Mesendoderm (in vitro differentiated cells): ENCODE results near the gene SCAP.
"Not testable (repeated sequence)": the region's sequence is repeated elsewhere in the genome, so short reads cannot be mapped to it uniquely, and the experiment has no call there.

Experiments used
- DNase-seq: peaks from one replicate; pipeline ENCODE4 v3.0.0; 2013
- H2AK5ac ChIP-seq: 2 replicates; pipeline ENCODE4 v1.6.1; 2013; ENCODE audit warnings: low read length, inconsistent platforms
- H2BK120ac ChIP-seq: 2 replicates; pipeline ENCODE4 v1.6.1; 2013; ENCODE audit warnings: low read depth, mild to moderate bottlenecking, low read length, moderate library complexity, mixed read lengths
- H2BK15ac ChIP-seq: replicated peaks from 2 replicates; pipeline ENCODE4 v1.6.1; 2013; ENCODE audit warnings: low read depth, mild to moderate bottlenecking, moderate library complexity
- H2BK5ac ChIP-seq: 2 replicates; pipeline ENCODE4 v1.6.1; 2013; ENCODE audit warnings: low read length, inconsistent platforms
- H3K18ac ChIP-seq: 2 replicates; pipeline ENCODE4 v1.6.1; 2013; ENCODE audit warnings: mild to moderate bottlenecking, low read length, mixed read lengths
- H3K23ac ChIP-seq: one replicate; pipeline ENCODE4 v1.6.1; 2013; ENCODE audit warnings: low read length
- H3K27ac ChIP-seq: 2 replicates; pipeline ENCODE4 v1.5.1; 2013; ENCODE audit warnings: low read depth, mild to moderate bottlenecking, inconsistent platforms, low read length, moderate library complexity
- H3K27me3 ChIP-seq: 2 replicates; pipeline ENCODE4 v1.6.1; 2013; ENCODE audit warnings: low read length, control low read depth, mild to moderate bottlenecking, inconsistent platforms; ENCODE audit not compliant: insufficient read depth, poor library complexity
- H3K36me3 ChIP-seq: 2 replicates; pipeline ENCODE4 v1.6.1; 2013; ENCODE audit warnings: low read length, inconsistent platforms; ENCODE audit not compliant: control insufficient read depth, insufficient read depth
- H3K4ac ChIP-seq: one replicate; pipeline ENCODE4 v1.6.1; 2013; ENCODE audit warnings: low read depth, mild to moderate bottlenecking, low read length, moderate library complexity
- H3K4me1 ChIP-seq: 2 replicates; pipeline ENCODE4 v1.6.1; 2013; ENCODE audit warnings: low read depth, low read length, inconsistent platforms; ENCODE audit not compliant: control insufficient read depth
- H3K4me2 ChIP-seq: 2 replicates; pipeline ENCODE4 v1.6.1; 2013; ENCODE audit warnings: low read length
- H3K4me3 ChIP-seq: 2 replicates; pipeline ENCODE4 v1.5.1; 2013; ENCODE audit warnings: mild to moderate bottlenecking, low read length
- H3K56ac ChIP-seq: one replicate; pipeline ENCODE4 v1.6.1; 2013; ENCODE audit warnings: low read length
- H3K79me1 ChIP-seq: 2 replicates; pipeline ENCODE4 v1.6.1; 2013; ENCODE audit warnings: low read length, inconsistent platforms
- H3K79me2 ChIP-seq: 2 replicates; pipeline ENCODE4 v1.6.1; 2013; ENCODE audit warnings: mild to moderate bottlenecking, low read length; ENCODE audit not compliant: control insufficient read depth, insufficient read depth
- H3K9ac ChIP-seq: 2 replicates; pipeline ENCODE4 v1.6.1; 2013; ENCODE audit warnings: low read length, inconsistent platforms
- H4K5ac ChIP-seq: one replicate; pipeline ENCODE4 v1.6.1; 2013; ENCODE audit warnings: low read length
- H4K8ac ChIP-seq: one replicate; pipeline ENCODE4 v1.6.1; 2013; ENCODE audit warnings: low read depth, mild to moderate bottlenecking, control low read depth, low read length, moderate library complexity
- WGBS: extraction: QIAGEN DNeasy Blood & Tissue Kit; methylation state at CpG from one replicate; pipeline ENCODE4 v1.1.7; 2013; ENCODE audit warnings: low lambda C conversion rate, missing lambda C conversion rate; ENCODE audit not compliant: insufficient coverage; ENCODE audit errors: extremely low coverage; 5-methylcytosine and 5-hydroxymethylcytosine counted together

The SCAP gene

GRCh38 chr3:47469616-47470015 is 6.1 kb downstream of the SCAP start:
- Histone ChIP-seq H3K27ac (no peak overlapping the region), H2BK5ac (no peak overlapping the region), H3K27me3 (no peaks in the 10 kb centered on the region), H3K4me2 (no peak overlapping the region), H4K8ac (no peak overlapping the region), H4K5ac (no peak overlapping the region), H3K18ac (no peak overlapping the region), H3K9ac (no peak overlapping the region), H3K4me3 (no peak overlapping the region), H2BK15ac (no peak overlapping the region), H2AK5ac (no peak overlapping the region), H3K4ac (no peak overlapping the region), H2BK120ac (no peak overlapping the region), H3K56ac (no peak overlapping the region), H3K4me1 (peaks cover 2% of the 10 kb centered on the region), H3K36me3 (no peaks in the 10 kb centered on the region), H3K23ac (no peak overlapping the region), H3K79me2 (peaks cover 37% of the 10 kb centered on the region), H3K79me1 (peaks cover 9% of the 10 kb centered on the region)
- no peak for DNase-seq
- no CpG with 5 or more reads among the region's 3 CpGs for WGBS

- H3K4me3 ChIP-seq, H2BK5ac ChIP-seq, H3K56ac ChIP-seq, H4K8ac ChIP-seq, H3K9ac ChIP-seq, H2BK120ac ChIP-seq, H3K18ac ChIP-seq, H3K79me1 ChIP-seq, H3K27me3 ChIP-seq, H2AK5ac ChIP-seq, H3K4me2 ChIP-seq, H2BK15ac ChIP-seq, H4K5ac ChIP-seq, H3K36me3 ChIP-seq, H3K23ac ChIP-seq, H3K4me1 ChIP-seq, H3K4ac ChIP-seq, H3K27ac ChIP-seq, DNase-seq: not testable (repeated sequence)
- H3K79me2 ChIP-seq: peaks cover 28% of the 10 kb centered on the region
- no CpG with 5 or more reads among the region's 1 CpG for WGBS
Observed at GRCh38 chr3:47468315-47468714, 7.4 kb downstream of the SCAP start.

- Histone ChIP-seq H2BK120ac (no peak overlapping the region), H3K4ac (no peak overlapping the region), H2BK15ac (no peak overlapping the region), H3K4me1 (no peaks in the 10 kb centered on the region), H4K5ac (no peak overlapping the region), H3K27me3 (no peaks in the 10 kb centered on the region), H3K4me2 (no peak overlapping the region), H3K4me3 (no peak overlapping the region), H3K79me2 (peaks cover 15% of the 10 kb centered on the region), H4K8ac (no peak overlapping the region), H3K27ac (no peak overlapping the region), H3K23ac (no peak overlapping the region), H2BK5ac (no peak overlapping the region), H3K56ac (no peak overlapping the region), H3K18ac (no peak overlapping the region), H3K36me3 (no peaks in the 10 kb centered on the region), H3K9ac (no peak overlapping the region), H3K79me1 (peaks cover 8% of the 10 kb centered on the region), H2AK5ac (no peak overlapping the region)
- DNase-seq: no peak
- WGBS: no CpG with 5 or more reads among the region's 1 CpG
Observed at GRCh38 chr3:47464588-47464987, 11.2 kb downstream of the SCAP start.

GRCh38 chr3:47459534-47460085 is 16.1 kb downstream of the SCAP start:
- H2BK15ac ChIP-seq, H3K4ac ChIP-seq, H3K56ac ChIP-seq, H3K4me2 ChIP-seq, H3K23ac ChIP-seq, DNase-seq, H4K5ac ChIP-seq, H3K4me1 ChIP-seq, H4K8ac ChIP-seq, H3K27ac ChIP-seq, H2BK120ac ChIP-seq, H3K79me2 ChIP-seq, H3K27me3 ChIP-seq, H3K36me3 ChIP-seq, H2AK5ac ChIP-seq, H2BK5ac ChIP-seq, H3K4me3 ChIP-seq, H3K79me1 ChIP-seq, H3K9ac ChIP-seq, H3K18ac ChIP-seq: not testable (repeated sequence)
- WGBS: no CpG with 5 or more reads among the region's 9 CpGs

- Histone ChIP-seq H3K4me1 (no peaks in the 10 kb centered on the region), H3K27ac (no peak overlapping the region), H3K23ac (no peak overlapping the region), H4K8ac (no peak overlapping the region), H2BK120ac (no peak overlapping the region), H3K79me2 (peaks cover 8% of the 10 kb centered on the region), H2AK5ac (no peak overlapping the region), H3K4me3 (no peak overlapping the region), H3K36me3 (no peaks in the 10 kb centered on the region), H3K9ac (no peak overlapping the region), H3K79me1 (peaks cover 13% of the 10 kb centered on the region), H2BK15ac (no peak overlapping the region), H4K5ac (no peak overlapping the region), H2BK5ac (no peak overlapping the region), H3K56ac (no peak overlapping the region), H3K4me2 (no peak overlapping the region), H3K27me3 (no peaks in the 10 kb centered on the region), H3K4ac (no peak overlapping the region), H3K18ac (no peak overlapping the region)
- DNase-seq: no peak
Observed at GRCh38 chr3:47456984-47457383, 18.8 kb downstream of the SCAP start.

- Histone ChIP-seq H4K8ac (no peak overlapping the region), H3K4me3 (no peak overlapping the region), H3K4ac (no peak overlapping the region), H3K4me2 (no peak overlapping the region), H2AK5ac (no peak overlapping the region), H2BK15ac (no peak overlapping the region), H3K27me3 (no peaks in the 10 kb centered on the region), H2BK5ac (no peak overlapping the region), H3K18ac (no peak overlapping the region), H3K27ac (no peak overlapping the region), H4K5ac (no peak overlapping the region), H3K23ac (no peak overlapping the region), H3K79me2 (peaks cover 8% of the 10 kb centered on the region), H3K36me3 (no peaks in the 10 kb centered on the region), H3K4me1 (no peaks in the 10 kb centered on the region), H3K9ac (no peak overlapping the region), H3K56ac (no peak overlapping the region), H3K79me1 (peaks cover 11% of the 10 kb centered on the region), H2BK120ac (no peak overlapping the region)
- no CpG with 5 or more reads among the region's 3 CpGs for WGBS
- no peak for DNase-seq
Observed at GRCh38 chr3:47455806-47456452, 19.8 kb downstream of the SCAP start.
